GM21423 (cell line): ENCODE measurements around the gene PIAS1.
"Not testable (repeated sequence)": the region's sequence is repeated elsewhere in the genome, so short reads cannot be mapped to it uniquely, and the experiment has no call there.

Experiments used
- ATAC-seq: cut with Tn5 transposase; IDR thresholded peaks from one replicate; pipeline ENCODE4 v1.9.1; 2021; ENCODE audit warnings: mild to moderate bottlenecking, moderate library complexity; ENCODE audit not compliant: unreplicated experiment

The PIAS1 gene

DNA sequence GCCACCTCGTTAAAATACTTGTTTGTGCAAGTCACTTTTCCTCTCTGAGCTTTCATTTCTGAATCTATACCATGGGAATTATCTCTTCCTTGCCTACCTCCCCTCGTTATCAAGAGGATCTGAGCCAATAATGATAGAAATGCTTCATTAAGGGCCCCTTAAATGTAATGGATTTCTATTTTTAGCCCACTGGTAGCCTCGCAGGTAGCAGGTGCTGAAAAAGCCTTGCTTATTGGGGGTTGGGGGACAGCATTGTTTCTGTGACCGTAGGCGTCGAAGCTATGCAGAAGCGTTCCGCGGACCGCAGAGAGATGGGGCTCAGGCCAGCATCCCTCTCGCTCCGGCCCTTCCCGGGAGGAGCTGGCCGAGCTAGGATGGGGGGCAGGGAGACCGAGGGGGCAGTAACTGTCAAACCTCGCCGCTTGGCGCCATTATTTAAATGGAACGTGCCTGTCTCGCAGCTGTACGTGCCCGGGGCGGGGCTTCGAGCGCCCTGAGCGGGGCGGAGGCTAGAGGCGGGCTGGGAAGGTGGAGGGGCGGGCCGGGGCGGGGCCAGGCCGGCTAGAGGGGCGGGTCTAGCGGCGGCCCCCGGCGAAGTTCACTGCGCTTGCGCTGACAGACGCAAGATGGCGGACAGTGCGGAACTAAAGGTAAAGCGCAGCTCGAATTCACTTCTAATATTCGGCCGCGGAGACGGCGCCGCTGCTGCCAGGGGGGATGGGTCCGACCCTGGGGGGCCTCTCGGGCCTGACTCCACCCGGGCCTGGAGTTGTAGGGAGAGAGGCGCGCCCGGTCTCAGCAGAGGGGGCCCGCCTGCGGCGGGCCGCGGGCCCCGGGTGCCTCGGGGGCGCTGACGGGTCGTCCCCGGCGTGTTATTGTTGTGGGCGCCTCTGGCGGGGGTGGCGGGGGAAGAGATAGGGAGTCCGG is at the start of gene PIAS1:
PIAS1 (plus strand) TSS at position 615 of the 927 bp plus-strand sequence; CDS start at position 627, 12 bp downstream.
- ATAC-seq, result peak; percentile 81

DNA sequence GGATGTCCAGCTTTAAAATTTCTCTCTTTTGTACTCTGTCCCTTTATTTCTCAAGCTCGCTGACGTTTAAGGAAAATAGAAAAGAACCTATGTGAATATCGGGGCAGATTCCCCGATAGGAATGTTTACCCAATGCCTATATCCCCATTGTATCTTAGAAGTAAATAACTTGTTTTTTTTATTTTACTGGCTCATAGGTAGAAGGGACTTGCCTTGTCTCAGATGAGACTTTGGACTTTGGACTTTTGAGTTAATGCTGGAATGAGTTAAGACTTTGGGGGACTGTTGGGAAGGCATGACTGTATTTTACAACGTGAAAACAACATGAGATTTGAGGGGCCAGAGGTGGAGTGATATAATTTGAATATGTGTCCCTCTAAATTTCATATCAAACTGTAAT is 46.5 kb upstream of the PIAS1 start:
- not testable (repeated sequence) for ATAC-seq

DNA sequence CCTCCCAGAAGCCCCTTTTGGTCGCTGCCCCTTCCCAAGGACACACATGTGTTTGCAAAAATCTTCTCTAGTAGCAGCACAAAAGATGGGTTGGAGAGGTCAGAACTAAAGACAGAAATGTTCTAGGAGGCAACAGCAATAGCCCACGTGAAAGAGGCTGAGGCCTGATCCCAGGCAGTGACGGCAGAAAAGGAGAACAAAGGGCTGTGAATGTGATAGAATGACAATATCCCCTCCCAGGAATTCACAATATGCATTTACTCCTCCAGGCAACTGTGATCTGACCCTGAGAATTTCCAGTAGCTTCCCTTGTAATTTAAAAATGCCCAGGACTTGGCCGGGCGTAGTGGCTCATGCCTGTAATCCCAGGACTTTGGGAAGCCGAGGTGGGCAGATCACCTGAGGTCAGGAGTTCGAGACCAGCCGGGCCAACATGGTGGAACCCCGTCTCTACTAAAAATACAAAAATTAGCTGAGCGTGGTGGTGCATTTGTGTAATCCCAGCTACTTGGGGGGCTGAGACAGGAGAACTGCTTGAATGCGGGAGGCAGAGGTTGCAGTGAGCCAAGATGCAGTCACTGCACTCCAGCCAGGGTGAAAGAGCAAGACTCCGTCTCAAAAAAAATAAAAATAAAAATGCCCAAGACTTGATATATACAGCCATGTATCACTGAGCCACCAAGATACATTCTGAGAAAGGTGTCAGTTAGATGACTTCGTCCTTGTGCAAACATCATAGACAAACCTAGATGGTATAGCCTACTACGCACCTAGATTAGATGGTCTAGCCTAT is 43.6 kb upstream of the PIAS1 start:
- ATAC-seq, result no peak

DNA sequence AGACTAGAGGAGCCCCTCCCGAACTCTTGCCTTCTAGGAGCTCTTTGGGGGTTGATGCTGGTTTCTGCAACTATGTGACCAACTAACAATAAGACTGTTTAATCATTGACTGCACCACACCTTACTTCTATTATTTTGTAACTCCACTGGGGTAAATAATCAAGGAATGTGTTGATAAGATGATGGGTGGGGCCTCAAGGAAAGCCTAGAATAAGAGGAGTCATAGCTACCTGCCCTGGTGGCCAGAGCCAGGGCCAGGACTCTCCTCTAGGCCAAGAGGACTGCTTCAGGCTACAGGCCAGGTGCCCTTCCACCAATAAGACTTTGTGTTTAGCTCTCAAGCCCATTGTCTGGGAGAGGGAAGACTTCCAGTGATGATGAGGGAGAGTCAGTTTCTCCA is 41.2 kb upstream of the PIAS1 start:
- ATAC-seq, result no peak

DNA sequence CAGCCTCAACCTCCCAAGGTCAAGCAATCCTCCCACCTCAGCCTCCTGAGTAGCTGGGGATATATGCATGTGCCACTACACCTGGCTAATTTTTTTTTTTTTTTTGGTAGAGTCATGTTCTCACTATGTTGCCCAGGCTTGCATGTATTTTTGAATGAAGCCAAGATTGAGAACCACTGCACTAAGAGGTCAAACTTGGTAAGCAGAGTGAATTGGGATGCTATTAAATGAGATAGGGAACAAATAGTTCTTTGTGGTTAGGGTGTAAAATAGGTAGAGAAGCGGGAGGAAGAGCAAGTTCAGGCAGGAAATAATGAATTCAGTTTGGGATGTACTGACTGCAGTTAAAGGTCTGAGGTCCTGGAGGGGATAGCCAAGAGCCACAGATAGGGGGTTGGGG is 39.9 kb upstream of the PIAS1 start:
- no peak for ATAC-seq

DNA sequence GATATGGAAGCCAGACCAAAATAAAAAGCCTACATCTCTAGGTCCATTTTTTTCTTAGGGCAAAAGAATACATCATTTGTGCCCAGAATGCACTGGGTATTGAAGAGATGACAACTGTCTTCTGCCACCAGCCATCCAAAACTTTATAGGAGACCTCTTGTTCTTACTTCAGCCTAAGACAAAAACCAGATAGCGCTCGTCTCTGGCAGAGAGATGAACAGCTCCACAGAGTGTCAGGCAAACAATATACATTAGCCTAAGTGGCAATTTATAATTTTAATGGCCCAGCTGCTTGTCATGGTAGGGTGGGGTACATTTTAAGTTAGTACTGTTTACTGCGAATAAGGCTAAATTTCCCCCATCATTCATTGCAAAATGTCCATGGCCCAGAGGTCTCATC is 38.9 kb upstream of the PIAS1 start:
- ATAC-seq, result no peak

DNA sequence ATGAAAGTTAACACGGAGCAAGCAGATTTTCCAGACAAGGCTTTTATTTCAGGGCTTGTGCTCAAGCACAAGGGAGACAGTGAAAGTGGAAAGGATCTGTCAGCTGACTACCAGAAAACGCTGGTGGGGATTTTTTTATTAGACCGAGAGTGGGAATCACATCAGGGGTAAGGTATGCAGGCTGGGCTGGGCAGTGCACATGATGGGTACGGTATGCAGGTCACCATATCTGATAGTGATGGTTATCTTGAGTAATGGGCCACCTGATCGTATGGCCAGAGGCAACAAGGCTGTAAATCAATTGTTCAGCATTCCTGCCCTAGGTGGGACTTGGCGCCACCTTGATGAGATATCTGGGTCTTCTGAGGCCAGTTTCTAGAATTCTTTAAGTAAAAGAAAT is 36.9 kb upstream of the PIAS1 start:
- no peak for ATAC-seq

DNA sequence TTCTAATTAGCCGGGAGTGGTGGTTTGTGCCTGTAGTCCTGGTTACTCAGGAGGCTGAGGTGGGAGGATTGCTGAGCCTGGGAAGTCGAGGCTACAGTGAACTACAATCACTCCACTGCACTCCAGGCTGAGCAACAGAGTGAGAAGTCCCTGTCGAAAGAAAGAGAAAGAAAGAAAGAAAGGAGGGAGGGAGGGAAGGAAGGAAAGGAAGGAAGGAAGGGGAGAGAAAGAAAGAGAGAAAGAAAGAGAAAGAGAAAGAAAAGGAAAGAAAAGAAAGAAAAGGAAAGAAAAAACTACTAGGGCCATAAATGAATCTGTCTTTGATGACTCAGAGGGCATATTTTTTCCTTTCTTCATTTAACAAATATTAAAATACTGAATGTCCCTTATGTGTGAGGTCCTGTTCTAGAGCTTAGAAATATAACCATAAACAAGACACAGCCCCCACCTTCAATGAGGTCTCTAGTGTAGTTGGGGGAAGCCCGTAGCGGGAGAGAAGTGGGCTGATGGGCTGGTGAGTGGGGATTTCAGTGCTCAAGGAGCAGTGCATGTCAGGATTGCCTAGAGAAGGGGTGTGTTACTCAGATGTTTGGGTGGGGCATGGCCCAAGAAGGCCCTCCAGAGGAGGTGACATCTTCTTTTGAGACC is 35.2 kb upstream of the PIAS1 start:
- no peak for ATAC-seq

DNA sequence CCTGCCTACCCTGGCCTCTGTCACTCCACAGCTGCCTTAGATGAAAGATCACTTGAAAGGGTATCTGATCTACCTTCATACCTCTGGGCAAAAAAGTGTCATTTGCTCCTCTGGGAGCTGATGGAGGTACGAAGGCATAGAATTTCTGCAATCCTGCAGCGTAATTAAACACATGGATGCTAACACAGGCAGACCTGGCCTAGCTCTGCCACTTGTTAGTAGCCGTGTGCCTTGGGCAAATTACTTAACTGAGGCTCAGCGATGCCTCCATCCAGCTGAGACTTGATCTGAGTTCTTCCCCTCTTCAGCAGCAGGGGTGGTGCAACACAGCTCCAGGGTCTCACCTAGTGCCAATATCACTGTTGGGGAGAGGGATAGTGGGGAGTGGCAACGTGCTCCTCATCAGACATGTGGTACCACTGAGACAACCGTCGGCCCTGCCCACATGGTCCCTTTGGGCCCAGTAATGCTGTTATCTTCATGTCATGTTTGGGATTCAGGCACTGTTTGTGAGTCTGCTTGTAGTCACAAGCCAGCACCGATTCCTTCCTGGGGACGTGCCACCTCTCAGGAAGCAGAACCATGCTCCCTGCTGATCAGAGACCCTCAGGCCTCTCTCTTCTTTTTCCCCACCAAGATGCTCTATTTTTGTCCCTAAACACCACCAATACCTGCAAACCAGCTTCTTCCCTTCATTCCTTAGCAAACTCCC is 34.1 kb upstream of the PIAS1 start:
- no peak for ATAC-seq

DNA sequence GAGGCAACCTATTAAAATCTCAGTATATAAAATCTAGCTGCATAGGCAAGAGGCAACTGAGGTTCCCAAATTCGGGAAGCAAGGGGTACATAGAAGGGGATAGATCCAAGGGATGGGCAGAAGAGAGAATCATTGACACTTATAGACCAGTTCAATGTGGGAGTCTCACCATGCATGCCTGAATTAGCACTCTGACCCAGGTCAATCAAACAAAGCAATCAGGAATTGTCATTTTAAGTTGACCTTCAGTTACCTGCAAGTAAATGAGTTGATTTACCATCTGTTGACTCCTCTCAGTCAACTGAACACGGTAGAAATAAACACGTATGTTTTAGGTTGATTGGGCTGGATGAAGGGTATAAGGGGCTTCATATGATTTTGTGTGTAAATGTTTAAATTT is 33.4 kb upstream of the PIAS1 start:
- ATAC-seq, result no peak

DNA sequence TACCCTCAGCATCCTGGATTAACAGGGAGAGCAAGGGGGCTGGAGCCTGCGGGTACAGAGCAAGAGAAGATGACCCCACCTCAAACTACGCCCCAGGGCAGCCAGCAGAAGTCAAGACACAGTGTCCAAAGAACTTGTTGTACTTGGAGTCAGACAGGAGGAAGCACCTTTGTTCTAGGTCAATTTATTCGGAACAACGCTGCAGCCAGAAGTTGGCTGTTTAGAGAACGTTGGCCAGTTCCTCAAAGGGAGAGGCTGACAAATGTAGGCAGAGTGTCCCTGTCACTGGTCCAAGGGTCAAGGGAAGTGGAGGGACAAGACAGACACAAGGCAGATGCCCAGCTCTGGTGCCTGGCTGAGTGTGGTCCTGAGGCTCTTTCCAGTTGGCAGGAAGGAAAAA is 32.1 kb upstream of the PIAS1 start:
- no peak for ATAC-seq

DNA sequence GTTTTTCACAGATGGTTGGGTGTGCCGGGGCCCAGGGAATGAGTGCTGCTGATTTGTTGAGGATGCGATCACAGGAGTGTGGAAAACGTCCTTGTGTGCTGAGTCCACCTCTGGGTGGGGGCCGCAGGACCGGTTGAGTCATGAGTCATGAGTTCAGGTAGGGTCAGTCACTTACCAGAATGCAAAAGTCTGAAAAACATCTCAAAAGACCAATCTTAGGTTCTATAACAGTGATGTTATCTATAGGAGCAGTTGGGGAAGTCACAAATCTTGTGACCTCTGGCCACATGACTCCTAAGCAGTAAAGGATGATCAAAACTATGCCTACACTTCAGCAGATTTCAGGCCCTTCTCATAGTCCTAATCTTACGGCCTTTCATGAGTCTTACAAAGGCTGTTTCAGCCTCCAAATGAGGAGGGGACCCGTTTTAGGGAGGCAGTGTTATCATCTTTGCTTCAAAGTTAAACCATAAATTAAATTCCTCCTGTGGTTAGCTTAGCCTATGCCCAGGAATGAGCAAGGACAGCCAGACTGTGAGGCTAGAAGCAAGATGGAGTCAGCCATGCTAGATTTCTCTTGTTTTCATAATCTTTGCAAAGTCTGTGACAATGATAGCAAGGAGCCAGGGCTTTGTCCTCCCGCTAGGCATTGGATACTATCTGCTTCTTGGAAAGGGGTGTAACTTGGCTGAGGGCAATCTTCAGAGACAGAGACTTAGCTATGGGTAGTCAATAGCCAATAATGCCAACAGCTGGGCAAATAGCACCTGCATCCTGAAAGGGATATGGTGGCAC is 30.6 kb upstream of the PIAS1 start:
- no peak for ATAC-seq

DNA sequence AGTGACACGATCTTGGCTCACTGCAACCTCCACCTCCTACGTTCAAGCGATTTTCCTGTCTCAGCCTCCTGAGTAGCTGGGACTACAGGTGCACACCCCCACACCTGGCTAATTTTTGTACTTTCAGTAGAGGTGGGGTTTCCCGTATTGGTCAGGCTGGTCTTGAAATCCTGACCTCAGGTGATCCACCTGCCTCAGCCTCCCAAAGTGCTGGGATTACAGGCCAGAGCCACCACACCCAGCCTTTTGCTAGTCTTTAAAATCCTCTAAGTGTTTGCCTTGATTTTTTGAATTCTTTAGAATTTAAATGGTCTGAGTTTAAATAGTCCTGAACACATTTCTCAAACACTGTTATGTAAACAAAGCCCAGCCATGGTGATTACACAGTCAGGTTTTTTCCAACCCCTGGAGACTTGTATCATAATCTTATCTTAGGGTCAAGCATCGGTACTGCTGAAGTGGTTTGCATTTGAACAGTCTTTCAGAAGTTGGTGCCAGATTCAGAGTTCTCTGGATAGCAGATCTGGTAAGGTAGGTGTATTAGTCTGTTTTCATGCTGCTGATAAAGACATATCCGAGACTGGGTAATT is 28.2 kb upstream of the PIAS1 start:
- no peak for ATAC-seq

DNA sequence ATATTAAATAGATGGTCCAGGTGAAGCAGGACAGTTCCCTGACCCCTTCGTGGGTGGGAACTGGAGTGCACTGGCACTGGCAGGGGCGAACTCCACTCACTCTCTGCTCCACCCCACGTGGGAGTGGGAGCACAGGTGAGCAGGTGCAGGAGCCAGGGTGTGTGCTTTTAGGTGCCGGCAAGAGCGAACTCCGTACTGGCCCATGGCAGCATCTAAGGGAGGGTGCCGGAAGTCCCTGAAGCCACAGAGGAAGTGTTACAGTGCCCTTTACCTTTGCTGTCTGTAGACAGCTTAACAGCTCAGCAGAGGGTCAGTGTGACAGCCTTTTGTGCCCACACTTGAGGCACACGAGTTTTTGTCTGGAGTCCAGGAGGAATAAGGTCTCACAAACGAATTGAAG is 26.7 kb upstream of the PIAS1 start:
- no peak for ATAC-seq

DNA sequence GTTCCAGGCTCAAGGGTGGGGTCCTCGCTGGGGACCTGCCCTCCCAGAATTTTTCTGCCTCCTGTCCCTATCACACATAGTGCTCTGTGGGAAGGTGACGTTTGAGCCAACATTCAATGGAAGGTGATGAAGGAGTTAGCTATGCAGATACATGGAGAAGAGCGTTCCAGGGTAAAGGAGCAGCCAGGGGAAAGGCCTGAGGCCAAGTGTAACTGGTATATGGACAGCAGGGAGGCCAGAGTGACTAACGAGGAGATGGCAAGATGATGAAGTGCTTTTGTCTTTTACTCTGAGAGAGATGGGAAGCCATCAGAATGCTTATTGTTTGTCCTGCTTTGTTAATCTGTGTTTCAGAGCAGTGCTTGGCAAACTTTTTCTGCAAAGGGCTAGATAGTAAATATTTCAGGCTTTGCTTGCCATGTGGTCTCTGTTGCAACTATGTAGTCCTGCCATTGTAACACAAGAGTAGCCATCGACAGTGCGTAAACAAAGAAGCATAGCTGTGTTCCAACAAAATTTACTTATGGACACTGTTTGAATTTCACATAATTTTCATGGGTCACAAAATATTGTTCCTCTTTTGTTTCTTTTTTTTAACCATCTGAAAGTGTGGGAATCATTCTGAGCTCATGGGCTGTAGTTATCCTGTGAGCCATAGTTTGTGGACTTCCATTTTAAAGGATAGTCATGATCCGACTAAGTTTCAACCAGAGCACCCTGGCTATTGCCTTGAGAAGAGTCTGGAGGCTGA is 25.8 kb upstream of the PIAS1 start:
- ATAC-seq, result no peak

DNA sequence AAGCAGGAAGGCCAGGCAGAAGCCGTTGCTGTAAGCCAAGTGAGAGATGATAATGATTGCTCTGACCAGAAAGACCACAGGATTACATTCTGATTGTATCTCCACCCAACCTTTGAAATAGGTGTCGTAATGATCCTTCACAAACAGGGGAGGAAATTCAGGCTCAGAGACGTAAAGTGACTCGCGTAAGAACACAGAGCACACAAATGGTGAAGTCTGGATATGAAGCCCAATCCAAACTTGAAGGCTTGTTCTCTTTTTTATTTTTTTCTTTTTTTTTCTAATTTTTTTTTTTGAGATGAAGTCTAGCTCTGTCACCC is 25.3 kb upstream of the PIAS1 start:
- ATAC-seq, result no peak

DNA sequence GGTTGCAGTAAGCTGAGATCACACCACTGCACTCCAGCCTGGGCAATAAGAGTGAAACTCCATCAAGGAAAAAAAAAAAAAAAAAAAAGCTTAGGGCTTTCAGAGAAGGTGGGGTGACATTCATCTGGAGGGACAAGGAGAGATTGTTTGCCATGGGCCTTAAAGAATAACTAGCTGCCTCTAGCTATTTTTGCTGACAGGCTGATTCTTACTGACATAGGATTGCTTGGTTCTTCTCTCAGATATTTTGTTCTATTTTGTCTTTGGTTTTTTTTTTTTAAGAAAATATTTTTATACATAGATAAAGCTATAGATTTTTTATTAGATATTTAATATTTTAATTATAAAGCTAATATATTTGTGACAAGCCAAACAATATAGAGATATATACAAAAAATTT is 24.2 kb upstream of the PIAS1 start:
- ATAC-seq, result no peak

DNA sequence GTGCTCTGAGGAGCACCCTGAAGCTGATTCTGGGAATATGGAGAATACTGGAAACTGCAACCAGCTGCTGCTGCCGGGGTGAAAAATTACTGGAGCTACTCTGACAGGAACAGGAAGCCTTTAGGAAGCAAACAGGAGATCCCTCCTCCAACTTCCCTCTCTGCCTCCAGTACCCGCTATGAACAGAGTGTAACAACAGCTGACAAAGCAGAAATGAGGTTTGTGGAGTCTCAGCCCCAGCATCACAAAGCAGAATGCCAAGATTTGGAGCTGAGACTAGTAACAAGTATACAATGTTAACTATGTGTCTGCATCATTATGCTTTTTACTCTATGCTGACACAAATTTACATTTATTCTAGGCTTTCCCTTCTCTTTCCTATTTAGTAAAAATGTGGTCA is 22.7 kb upstream of the PIAS1 start:
- ATAC-seq, result no peak

DNA sequence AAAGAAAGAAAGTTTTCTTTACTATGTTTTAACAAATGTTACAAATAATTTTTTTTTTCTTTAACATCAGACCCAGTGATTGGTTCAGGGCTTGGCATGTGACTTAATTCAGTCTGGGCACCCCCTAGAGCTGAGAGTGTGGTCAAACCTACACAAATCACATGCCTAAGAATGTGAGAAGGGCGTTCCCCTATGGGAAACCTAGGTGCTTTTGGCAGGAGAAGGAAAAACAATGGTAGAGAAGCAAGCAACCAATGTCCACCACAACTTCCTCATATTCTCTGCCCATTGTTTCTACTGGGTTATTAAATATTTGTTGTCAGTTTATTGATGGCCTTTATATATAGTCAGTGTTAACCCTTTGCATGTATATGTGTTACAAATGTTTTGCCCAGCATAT is 21.4 kb upstream of the PIAS1 start:
- no peak for ATAC-seq
